ENCODE data around the gene NPAS2.
A peak's percentile ranks its signal among the peaks of the same experiment; 100 is the strongest.

Gene NPAS2

DNA sequence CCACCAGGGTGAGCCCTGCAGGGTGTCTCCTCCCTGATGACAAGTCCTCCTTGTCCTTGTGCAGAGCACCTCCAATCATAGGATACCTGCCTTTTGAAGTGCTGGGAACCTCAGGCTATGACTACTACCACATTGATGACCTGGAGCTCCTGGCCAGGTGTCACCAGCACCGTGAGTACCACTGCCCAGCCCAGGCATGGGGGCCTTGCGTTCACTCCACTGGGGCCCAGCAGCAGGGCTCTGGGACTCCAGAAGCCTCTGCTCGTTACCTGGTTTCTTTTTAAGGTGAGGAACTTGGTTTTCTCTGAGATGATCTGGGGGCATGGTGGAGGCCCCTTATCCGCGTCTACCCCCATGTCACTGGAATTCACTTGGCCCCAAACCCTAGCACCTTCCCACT is 145.7 kb downstream of the NPAS2 start:
- intact Hi-C loops (cut with DNase I), result no loop called here
- no peak for DNase-seq

DNA sequence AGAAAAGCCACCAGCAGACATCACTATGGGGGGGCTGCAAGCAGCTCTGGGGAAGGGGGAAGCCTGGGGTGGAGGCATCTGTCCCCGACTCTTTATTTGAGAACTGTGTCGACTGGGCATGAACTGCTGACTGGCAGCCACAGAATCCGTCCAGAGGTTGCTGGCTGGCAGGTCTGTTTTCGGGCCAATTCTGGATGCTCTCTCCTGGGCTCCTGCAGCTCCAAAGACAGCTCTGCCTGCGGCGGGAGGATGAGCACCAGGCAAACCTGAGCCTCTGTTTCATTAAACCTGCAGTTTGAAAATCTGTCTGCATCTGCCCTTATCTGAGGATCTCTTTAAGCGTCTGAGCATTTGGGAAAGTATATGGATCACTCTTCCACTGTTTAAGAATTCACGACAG is 147.8 kb downstream of the NPAS2 start:
- intact Hi-C loops (cut with DNase I), result no loop called here
- DNase-seq, result peak in 6 of 42 donors; percentile 24 to 59 (median 40)

DNA sequence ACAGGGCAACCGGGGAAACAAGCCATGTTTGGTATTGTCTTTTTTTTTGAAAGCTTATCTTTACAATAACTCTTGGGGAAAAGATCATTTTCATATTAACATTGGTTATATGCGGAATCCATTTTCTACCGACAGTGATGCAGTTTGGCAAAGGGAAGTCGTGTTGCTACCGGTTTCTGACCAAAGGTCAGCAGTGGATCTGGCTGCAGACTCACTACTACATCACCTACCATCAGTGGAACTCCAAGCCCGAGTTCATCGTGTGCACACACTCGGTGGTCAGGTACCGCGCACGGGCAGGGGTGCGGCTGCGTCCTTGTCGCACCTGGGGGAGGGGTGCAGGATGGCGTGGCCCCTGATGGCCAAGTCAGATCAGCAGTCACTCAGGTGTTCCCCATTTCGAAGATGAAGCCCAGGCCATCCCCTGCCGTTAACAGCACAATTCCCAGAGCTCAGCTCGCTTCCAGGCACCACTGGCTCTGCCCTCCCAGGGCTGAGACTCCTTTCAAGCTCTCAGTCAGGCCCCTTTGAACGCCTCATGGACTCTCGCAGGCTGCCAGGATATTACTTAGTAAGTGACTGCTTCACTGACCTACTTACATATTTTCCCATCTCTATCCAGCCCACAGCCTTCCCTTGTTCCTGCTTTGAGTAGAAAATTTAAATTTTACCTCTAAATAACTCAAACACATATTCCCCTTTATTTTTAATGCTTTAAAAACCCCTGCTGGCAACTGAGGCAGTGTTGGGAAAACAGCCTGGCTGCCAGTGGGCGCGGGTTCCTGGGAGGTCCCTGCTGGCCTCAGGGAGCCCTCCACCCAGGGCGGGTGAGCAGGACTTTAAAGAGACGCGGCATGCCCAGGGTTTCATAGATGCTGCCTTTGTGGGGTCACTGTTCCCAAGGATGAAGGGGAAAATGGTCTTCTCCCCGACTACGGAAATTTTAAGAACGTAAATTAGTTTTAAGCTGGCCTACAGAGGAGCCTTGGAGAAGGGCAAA is 148.5 kb downstream of the NPAS2 start:
- intact Hi-C loops (cut with DNase I), result no loop called here
- DNase-seq, result peak in 6 of 42 donors; percentile 16 to 72 (median 44)

DNA sequence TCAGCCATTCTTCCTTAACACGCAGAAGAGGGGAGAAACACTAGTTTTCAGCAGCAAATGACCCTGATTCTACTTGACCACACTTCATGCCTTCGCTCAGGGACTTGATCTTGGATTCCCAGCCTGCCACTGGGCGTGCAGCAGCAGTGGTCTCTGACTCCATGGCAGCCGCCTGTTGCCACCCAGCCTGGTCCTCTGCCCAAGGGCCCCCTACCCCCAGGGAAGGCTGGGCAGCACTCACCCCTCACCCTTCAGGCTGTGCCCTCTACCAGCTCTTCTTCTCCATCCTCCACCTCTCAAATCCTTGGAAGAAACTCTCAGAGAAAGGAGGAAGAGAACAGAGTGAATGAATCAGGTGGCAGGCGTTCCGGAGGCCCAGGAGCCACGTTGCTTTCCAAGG is 150.1 kb downstream of the NPAS2 start:
- DNase-seq, result no peak
- intact Hi-C loops (cut with DNase I), result no loop called here

DNA sequence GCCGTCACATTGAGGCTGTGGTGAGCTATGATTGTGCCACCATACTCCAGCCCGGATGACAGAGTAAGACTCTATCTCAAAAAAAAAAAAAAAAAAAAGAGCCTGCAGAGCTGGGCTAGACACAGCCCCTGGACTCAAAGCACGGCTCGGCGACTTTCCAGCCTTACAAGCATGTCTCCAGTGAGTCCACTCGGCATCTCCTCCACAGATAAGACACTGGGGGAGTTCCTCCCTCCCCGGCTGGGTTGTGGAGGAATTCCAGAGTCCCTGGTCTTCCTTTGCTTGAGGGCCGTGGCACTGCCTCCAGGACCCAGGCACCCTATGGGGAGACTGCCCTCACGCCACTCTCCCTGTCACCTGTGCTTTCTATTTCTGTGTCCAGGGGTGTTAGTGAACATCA is 151.3 kb downstream of the NPAS2 start:
- no peak for DNase-seq
- intact Hi-C loops (cut with DNase I), result no loop called here

DNA sequence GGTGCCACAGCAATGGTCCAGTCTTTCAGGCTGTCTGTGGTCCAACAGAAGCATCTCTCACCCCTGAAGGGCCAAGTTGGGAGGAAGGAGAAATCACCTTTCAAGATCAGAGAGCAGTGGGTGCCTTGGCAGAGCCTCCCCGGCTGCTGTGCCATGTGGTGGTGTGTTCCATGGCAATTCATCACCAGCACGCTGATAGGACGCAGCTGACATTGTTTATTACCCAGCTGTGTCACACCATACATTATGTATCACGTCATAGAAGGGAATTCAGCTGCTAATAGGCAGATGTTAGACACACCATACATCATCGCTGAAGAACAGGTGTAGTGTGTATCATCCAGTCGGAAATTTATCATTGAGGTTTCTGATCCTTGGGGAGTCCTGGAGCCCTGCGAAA is 152.5 kb downstream of the NPAS2 start:
- DNase-seq, result no peak
- intact Hi-C loops (cut with DNase I), result no loop called here

DNA sequence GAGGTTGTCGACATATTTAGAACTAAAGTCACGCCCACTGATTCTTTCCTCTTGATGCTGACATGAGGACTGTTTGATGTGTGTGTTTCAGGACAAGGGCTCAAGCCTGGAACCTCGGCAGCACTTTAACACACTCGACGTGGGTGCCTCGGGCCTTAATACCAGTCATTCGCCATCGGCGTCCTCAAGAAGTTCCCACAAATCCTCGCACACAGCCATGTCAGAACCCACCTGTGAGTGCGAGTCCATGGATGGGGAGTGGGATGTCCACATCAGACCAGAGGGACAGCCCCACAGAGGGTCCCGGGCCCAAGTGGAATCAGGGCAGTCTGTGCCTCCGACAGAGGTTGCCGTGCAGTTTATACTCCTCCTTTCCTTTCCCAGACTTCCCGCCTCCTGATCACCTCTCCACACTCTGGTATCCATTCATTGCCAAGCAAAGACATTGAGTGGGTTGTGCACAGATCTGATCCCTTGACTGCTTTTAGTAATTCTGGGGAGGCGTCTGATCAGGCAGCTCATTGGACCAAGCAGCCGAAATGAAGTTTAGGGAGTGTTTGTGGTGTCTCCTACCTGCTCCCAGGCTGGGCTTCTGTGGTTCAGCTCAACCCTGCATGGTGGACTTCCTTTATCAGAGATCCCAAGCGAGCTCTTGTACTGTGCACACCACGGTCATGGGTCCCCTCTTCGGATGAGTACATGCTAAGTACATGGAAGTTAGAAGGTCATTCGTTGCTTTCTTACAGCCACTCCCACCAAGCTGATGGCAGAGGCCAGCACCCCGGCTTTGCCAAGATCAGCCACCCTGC is 155.0 kb downstream of the NPAS2 start:
- peak in 24 of 42 donors; percentile 13 to 78 (median 42) for DNase-seq
- intact Hi-C loops (cut with DNase I), result no loop called here

DNA sequence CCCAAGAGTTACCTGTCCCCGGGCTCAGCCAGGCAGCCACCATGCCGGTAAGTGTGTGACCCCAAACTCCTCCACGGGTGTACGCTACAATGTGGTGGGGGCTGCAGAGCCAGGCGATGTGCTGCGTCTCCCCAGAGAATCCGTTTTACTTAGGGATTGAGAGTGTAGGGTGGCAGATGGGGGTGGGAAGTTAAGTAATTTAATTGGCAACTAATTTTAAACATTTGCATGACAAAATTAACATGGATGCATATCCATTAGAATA is 155.5 kb downstream of the NPAS2 start:
- DNase-seq, result no peak
- intact Hi-C loops (cut with DNase I), result no loop called here

DNA sequence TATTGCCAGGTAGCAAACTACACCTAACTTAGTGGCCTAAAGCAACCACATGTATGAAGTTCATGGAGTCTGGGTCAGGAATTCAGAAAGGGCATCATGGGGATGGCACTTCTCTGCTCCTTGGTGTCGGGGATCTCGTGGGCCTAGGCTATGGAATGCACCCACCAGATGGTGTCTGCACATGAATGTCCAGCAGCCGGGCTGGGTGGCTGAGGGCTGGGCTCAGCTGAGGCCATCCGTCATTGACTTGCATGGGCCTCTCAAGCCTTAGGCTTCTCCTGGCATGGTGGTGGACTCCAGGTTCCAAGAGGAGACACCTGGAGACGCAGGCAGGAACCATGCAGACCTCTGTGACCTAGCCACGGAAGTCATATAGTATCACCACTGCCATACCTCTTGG is 156.1 kb downstream of the NPAS2 start:
- DNase-seq, result peak in 2 of 42 donors; percentile 16 to 28
- intact Hi-C loops (cut with DNase I), result no loop called here

DNA sequence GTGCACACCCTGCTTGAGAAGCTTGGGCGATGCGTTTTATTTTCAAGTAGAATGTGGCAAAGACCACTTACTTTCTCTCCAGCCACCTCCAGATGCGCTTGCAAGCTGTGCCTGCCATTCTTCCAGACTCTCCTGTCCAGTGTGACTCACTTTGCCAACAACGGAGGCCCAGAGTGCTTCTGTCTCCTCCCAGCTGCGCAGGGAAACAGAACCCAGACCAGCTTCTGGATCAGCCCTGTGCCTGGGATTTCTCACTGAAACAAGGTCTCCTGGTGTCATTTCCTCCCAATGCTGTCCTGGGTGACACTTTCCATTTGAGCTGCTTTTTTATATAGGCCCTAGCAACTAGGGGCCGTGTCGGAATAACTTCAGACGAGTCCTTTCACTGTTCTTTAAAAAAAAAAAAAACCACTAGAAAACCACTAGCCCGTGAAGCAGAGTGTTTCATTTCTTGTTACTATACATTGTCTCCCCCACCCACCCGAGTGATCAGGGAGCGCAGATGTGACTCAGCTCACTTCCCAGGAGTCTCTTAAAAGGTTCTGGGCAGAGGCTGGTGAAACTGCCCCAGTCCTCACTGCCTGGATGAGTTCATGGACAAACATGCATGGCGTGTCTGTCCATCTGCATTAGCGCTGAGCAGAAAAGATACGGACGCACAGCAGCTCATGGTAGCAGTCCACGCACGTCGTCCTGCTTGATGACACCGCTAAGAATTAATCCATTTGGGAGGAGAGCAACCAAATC is 156.9 kb downstream of the NPAS2 start:
- peak in 15 of 42 donors; percentile 18 to 66 (median 41) for DNase-seq
- intact Hi-C loops (cut with DNase I), result no loop called here

DNA sequence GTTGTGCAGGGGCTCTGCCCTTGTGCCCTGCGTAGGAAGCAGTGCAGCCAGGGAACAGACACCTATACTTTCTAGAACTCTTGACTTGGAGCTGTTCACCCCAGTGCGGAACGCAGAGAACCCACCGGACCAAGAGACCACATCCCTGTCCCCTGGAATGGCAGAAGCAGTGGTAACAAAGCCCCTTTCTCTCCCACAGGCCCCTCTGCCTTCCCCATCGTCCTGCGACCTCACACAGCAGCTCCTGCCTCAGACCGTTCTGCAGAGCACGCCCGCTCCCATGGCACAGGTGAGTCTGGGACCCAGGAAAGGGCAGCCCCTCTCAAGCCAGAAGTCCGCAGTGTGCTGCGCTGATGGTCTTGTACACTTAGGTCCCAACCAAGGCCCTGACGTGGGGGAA is 157.6 kb downstream of the NPAS2 start:
- intact Hi-C loops (cut with DNase I), result no loop called here
- DNase-seq, result no peak

DNA sequence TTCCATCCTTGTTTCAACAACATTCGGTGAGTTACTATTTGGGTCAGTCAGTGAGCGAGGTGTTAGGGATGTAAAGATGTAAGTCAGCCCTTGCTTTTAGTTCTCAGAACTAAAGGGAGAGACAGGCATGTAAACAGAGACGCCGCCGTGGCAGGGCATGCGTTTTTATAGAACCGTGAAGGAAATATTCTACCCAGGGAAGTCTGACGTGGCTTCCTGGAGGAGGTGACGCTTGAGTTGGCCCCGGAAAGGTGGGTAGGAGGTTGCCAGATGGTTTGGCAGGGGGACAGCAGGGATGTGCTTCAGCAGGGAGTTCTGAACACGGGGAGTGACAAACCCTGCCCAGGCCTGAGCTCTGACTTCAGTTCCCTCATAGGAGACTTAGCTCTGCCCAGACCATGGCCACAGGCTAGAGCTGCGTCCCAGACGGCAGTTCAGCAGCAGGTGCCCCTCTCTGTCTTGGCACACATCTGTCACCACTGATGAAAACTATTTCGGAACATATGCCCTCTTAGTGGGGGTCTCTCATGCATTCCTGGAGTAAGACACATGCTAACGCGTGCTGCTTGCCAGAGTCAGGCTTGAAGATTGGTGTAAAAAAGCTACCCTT is 158.7 kb downstream of the NPAS2 start:
- intact Hi-C loops (cut with DNase I), result no loop called here
- DNase-seq, result peak in 1 of 42 donors; percentile 30

DNA sequence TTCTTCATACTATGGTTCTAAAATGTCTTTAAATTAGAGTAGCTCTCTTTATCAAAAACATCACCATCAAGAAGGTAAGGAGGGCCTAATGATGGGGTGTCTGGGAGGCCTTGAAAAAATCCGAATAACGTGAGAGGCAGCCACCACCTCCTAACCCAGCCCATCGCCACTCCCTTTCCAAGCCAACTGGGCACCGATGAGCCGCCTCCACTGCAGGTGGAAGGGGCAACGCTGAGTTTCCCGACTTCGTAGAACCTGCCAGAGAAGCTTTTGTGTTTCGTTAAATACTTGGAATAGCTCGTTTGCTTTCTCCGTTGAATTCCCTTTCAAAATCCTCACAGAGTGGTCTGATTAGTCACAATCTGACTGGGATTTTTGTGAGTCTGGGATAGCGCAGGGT is 160.1 kb downstream of the NPAS2 start:
- DNase-seq, result peak in 1 of 42 donors; percentile 9
- intact Hi-C loops (cut with DNase I), result loop anchor here (5.0 to 10.0 kb wide), 2 partner anchors 155 to 368 kb away; partner anchors contain the start of gene NPAS2

DNA sequence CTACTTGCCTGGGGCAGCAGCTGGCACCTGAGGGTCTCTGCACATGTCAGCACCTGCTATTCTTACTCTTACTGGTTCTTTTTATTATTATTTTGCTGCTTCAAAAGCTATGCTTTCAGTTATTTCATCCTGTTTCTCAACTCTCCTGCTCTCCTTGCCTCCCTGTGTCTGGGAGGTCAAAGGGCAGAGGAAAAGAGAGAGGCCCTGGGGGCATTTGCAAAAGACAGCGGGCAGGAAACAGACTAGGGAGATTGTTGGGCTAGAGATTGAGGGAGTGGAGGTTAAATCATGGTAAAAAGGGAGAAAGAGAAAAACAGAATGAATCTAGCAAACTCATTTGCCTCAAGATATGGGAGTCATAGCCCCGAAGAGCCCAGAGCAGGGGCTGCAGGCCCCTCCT is 161.1 kb downstream of the NPAS2 start:
- intact Hi-C loops (cut with DNase I), result loop anchor here (5.0 to 10.0 kb wide), 2 partner anchors 156 to 369 kb away; partner anchors contain the start of gene NPAS2

DNA sequence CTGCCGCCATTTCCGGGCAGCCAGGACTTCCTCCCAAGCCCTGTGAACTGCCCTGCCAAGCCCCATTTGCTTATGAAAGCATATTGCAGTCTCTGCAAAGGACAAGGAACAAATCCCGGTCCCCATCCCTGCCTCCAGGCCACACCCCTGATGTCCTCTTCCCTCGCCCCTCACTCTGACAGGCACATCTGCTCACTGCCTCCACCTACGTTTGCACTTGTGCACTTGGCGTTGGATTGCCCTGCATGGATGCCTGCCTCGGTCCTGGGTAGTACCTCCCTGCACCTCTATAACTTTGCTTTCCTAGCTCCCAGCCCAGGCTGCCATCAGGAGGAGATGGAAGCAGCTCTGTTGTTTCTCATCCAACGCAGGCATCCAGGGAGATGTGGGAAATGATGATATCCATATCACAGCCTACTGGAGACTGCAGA is 162.5 kb downstream of the NPAS2 start:
- peak in 16 of 42 donors; percentile 10 to 63 (median 36) for DNase-seq
- intact Hi-C loops (cut with DNase I), result loop anchor here (5.0 to 10.0 kb wide), 2 partner anchors 158 to 370 kb away; partner anchors contain the start of gene NPAS2

More for the DNA sequence above, 161.1 kb downstream of the NPAS2 start:
- no peak for DNase-seq

DNA sequence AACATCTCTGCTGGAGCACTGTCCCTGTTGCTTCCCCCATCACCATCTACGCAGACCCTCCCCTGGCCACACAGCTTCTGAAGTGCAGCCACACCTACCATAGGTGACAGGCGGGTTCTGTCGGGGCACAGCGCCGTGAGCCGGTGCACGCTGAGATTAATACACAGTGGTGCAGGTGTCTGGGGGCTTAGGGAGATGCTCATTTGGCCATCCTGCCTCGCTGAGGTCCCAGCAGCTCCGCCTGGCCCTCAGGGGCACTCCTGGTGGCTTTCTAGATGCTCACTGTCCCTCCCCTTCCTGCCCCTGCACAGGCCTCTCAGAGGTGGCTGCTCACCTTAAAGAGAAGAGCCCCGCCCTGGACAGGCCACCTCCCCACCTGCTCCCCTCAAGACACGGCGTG is 163.3 kb downstream of the NPAS2 start:
- intact Hi-C loops (cut with DNase I), result loop anchor here (5.0 to 10.0 kb wide), 2 partner anchors 158 to 371 kb away; partner anchors contain the start of gene NPAS2
- no peak for DNase-seq

DNA sequence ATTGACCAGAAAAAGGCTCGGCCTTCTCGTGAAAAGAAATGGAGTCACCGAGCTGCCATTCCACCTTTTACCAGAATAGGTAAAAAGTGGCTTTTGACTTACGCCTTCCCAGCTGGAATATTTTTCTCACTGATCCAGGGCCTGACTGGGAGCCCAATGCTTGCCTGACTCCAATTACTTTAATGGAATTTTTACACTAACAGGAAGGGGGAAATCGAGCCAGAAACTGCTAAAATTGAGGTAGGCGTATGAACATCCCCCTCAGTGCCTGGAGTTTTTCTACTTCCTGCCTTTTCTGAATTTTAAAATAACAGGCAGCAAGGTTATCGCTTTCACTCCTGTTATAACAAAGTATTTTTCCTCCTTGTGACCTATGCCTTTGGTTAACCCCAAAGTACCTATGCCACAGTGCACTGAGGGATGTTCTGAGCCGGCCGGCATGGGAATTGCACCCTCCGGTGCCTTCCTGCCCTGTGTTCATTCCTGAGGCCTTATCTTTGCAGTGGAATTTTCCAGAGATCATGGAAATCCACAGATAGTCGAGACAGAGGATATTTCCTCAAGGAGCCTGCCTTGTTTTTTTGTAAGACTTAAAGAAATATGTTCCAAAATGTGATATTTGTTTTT is 163.9 kb downstream of the NPAS2 start:
- intact Hi-C loops (cut with DNase I), result loop anchor here (5.0 to 10.0 kb wide), 2 partner anchors 159 to 371 kb away; partner anchors contain the start of gene NPAS2
- peak in 10 of 42 donors; percentile 31 to 64 (median 42) for DNase-seq

DNA sequence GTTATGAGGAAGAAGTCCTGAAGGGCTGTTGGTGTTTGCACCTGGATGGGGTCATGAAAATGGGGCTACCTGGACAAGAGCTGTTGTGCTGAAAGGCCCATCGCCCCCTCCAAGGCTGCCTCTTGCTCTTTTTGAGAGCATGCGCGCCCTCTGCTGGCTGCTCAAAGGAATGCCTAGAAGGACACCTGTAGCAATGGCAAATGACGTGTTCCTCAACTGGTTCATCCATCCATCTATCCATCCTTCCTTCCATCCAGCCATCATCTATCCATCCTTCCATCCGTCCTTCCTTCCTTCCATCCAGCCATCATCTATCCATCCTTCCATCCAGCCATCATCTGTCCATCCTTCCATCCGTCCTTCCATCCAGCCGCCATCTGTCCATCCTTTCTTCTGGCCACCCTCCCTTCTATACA is 165.0 kb downstream of the NPAS2 start:
- peak; percentile 62 to 91 (median 81) for DNase-seq
- intact Hi-C loops (cut with DNase I), result loop anchor here (5.0 to 10.0 kb wide), 2 partner anchors 160 to 373 kb away; partner anchors contain the start of gene NPAS2
